NCI-H146 treated with DMSO at 0.1 percent for 48 hours (cell line): ENCODE measurements around the gene TIMM44.

Experiments used
- DNase-seq: peaks from one replicate; lab custom pipeline; 2025; ENCODE audit not compliant: unreplicated experiment; lab: John Stamatoyannopoulos, UW

The TIMM44 gene

DNA sequence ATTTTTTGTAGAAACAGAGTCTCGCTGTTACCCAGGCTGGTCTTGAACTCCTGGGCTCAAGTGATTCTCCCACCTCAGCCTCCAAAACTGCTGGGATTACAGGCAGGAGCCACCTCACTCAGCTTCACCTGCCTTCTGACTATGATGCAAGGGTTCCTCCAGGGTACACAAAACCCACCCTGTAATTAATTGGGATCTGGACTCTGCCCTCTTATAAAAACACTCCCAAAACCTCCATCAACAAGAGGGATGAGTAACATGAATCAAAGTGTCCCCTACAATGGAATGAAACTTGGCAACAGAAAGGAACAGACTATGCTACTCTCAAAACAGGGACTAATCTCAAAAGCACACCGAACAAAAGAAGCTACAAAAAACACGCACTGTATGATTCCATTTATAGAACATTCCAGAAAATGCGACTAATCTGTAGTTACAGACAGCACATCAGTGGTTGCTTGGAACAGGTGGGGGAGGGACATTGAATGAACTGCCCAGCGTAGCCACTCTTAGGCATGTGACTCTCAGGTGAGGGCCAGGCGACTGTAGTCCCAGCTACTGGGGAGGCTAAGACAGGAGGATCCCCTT is 66.1 kb downstream of the TIMM44 start:
- no peak for DNase-seq
